ENCODE measurements around the gene SELL. TPM values are rescaled to one million over a fixed set of nuclear protein-coding genes. Genes with fewer than 3 reads are reported as not detected.
"Not testable (repeated sequence)": the region's sequence is repeated elsewhere in the genome, so short reads cannot be mapped to it uniquely, and the experiment has no call there.

SELL gene
- total RNA-seq, 1 experiment from 2014 or later: not detected

GRCh38 chr1:169707912-169708604 lies 3.4 kb downstream of the SELL start:
- no peak for DNase-seq (ENCODE audit: low read depth)

DNA sequence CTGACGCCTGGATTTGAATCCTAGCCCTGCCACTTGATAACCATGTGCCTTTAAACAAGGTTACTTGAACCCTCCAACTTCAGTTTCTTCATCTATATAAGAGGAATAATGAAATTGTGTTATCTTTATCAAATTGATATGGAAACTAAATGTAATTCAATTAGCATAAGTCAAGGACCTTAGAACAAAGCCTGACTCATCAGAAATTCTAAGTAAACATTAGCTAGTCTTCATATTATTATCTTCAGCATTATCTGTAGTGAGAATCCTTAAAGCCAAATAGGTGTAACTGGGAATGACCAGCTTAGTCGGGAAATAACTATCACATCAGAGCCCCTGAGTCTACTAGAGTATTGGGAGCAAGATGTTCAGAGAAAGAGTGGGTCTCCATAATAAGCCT lies 6.6 kb downstream of the SELL start:
- DNase-seq (ENCODE audit: low read depth): no peak

GRCh38 chr1:169701261-169702005 lies 10.0 kb downstream of the SELL start:
- DNase-seq (ENCODE audit: low read depth): no peak

- DNase-seq (ENCODE audit: low read depth): no peak
Observed at GRCh38 chr1:169699707-169700106, 11.7 kb downstream of the SELL start.

- no peak for DNase-seq (ENCODE audit: low read depth)
Observed at GRCh38 chr1:169698976-169699375, 12.4 kb downstream of the SELL start.

DNA sequence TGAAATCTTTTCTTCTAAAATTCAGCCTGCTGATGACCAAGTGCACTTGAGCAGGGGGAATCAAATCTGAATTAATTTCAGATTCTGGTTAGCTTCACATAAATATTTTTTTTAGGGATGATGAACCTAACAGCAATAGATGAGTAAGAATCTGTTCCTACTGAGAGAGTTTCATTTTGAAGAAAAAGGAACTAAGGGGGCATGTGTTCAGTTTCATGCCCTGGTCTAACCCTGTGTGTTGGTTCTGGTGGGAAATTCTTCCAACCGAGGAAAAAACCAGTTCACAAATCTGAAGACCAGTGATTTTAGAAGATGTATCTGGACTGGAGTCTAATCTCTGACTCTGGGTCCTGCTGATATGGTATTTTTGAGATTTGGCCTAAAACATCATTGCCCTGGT lies 13.7 kb downstream of the SELL start:
- no peak for DNase-seq (ENCODE audit: low read depth)

DNA sequence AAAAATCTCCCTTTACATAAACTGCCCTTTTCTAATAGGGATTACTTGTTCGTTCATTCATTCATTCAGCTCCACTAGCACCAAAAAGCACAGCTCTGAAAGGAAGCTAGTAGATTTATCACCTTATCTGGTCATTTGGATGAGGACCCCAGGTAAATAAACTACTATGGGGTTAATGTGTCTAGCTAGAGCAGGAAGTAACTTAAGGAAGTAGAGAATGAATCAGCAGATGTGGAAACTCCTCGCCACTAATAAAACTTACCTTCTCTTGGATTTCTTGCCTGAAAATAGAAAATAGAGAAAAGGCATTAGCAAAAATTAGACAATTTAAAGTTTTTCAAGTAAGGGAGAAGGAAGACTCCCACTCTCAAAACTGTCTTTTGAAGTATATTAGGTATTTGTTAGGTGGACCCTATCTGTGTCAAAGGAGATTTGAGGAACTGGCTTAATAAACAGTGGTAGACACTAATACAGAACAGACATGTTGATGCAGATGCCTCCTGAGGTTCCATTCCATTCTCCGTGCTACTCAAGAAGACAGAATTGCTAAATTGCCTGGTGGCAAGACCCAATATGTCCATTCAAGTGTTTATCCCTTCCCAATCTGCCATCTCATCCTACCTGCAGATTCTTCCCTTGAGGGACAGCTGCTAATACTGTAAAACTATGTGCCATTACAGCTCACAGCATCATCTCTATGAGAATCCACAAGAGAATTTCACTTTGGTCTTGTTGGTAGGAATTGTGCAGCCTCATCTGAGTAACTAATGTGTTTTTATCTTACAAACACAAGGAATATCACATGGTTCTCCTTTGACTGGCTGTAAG lies 14.9 kb downstream of the SELL start:
- DNase-seq (ENCODE audit: low read depth): no peak

DNA sequence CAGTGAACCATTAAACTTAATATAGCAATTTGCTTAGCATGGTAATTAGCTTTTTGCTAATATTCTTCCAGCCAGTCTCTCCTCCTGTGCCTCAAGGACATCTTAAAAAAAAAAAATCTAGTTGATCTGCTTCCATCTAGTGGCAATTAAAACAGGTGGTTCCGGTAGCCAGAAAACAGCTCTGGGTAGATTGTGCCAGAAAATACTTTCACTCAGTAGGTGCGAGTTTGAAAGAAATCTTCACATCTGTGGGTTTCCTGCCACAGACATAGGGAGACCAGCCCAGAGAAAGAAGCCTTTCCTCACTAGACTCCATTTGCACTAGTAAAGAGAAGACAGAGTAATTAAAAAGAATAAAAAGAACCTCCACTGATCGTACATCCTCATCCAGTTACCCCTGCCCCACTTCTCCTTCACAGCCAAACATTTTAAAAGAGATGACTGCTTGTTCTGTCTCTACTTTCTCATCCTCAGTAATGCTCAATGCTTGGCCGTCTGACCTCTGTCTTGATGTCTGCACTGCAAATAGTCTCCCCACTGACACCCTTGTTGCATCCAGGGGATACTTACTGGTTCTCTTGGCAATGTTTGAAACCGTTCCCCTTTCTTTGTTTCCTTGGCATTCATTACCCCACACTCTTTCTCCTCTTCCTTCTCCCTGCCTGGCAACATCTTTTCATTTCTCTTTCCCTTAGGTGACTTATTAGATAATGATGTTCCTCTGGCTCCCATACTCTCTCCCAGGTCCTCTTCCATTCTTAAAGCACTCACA lies 16.9 kb downstream of the SELL start:
- DNase-seq (ENCODE audit: low read depth): no peak

- no peak for DNase-seq (ENCODE audit: low read depth)
Observed at GRCh38 chr1:169692756-169693460, 18.5 kb downstream of the SELL start.

- DNase-seq (ENCODE audit: low read depth): no peak
Observed at GRCh38 chr1:169690489-169690888, 20.9 kb downstream of the SELL start.

GRCh38 chr1:169689395-169689794 lies 22.0 kb downstream of the SELL start:
- DNase-seq (ENCODE audit: low read depth): no peak

- not testable (repeated sequence) for DNase-seq (ENCODE audit: low read depth)
Observed at GRCh38 chr1:169688377-169688776, 23.0 kb downstream of the SELL start.

DNA sequence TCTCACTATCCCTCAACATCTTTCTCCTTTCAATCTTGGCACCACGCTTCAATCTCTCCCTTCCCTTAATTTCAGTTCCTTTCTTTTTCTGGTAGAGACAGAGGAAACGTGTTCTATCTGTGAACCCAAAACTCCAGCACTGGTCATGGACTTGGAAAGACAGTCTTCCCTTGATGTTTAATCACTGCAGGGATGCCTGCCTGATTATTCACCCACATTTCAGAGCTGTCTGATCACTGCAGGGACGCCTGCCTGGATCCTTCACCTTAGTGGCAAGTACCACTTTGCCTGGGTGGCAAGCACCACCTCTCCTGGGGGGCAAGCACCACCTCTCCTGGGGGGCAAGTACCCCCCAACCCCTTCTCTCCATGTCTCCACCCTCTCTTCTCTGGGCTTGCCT lies 27.8 kb downstream of the SELL start:
- DNase-seq (ENCODE audit: low read depth): no peak

DNA sequence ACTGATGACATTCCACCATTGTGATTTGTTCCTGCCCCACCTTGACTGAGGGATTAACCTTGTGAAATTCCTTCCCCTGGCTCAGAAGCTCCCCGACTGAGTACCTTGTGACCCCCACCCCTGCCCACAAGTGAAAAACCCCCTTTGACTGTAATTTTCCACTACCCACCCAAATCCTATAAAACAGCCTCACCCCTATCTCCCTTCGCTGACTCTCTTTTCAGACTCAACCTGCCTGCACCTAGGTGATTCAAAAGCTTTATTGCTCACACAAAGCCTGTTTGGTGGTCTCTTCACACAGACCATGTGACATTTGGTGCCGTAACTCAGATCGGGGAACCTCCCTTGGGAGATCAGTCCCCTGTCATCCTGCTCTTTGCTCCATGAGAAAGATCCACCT lies 28.3 kb downstream of the SELL start:
- DNase-seq (ENCODE audit: low read depth): not testable (repeated sequence)

DNA sequence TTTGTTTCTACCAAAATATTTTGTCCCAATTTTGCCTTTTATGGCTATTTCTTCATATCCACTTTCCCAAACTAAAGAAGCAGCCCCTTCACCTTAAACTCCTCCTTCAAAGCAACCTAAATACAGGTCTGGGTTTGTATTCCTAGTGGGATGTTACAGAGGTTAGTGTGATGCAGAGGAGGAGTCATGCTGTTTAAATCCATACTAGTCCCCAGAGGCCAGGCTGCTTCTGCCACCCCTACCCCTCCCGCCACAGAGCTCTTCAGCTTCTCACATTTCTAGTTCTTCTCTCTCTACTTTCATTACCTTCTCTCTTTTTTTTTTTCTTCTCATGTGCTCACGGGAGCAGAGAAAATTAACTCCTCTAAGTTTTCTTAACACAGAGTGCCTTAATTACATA lies 29.3 kb downstream of the SELL start:
- no peak for DNase-seq (ENCODE audit: low read depth)

DNA sequence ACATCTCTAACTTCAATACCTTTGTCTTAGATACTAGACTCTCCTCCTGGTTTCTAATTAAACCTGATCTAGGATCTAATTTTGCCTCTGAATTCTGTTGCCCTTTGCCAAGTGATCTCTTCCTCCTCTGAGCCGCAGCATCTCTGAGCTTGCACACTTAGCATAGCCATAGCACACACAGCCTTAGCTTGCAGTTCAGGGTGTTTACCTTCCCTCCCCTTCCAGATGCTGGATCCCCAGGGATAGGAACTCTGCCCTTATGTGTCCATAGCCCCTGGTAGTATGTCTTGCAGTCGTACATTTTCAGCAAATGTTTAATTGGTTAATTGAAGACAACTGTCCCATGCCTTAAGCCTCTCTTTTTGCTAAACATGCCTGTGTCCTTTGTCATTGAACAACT lies 30.3 kb downstream of the SELL start:
- DNase-seq (ENCODE audit: low read depth): no peak

GRCh38 chr1:169680377-169681019 lies 30.9 kb downstream of the SELL start:
- no peak for DNase-seq (ENCODE audit: low read depth)

DNA sequence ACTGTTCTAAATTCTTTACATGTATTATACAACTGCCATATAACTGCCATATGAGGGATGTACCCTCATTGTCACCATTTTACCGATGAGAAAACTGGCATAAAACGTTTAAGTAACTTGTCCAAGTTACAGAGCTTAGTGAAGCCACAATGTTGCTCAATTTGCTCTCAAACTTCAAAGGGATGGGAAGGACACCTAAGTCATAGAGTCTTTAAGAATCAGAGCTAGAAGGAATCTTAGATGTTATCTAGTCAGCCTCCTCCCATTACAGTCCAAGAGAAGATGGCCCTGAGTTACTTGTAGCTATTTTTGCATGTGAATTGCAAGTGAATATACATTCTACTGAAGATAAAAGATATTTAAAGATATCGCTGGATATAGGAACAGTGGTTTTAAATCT lies 31.7 kb downstream of the SELL start:
- no peak for DNase-seq (ENCODE audit: low read depth)

DNA sequence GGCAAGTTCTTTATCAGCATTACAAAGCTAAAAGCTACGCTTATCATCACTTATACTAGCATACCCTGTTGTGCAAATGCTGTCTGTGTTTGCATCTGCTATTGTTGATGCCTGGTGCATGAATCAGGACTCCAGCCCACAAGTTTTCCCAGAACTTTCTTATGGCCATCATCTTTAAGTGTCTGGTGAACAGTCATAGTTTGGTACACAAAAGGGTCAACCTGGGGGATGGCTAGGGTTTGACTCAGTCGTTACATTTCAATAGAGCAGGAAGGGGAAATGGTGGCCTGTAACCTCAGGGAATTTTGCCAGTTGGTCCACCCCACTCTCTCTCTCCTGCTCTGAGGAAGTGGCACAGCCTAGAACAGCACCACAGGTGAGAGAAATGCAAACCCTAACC lies 35.4 kb downstream of the SELL start:
- peak; percentile 79 for DNase-seq (ENCODE audit: low read depth)

GRCh38 chr1:169670836-169671235 lies 40.6 kb downstream of the SELL start:
- DNase-seq (ENCODE audit: low read depth): no peak
